Suprapubic skin (tissue), 4 donors: ENCODE results near the gene KIF6.

Experiments
- CTCF ChIP-seq, 2 donors: fragments of 200-600 bp in 1 of 2; fragments of 450-650 bp in 1 of 2; sonication (generic) in 1 of 2; IDR thresholded peaks; one replicate each; pipeline ENCODE4 v1.5.1; 2016 to 2019; ENCODE audit warnings: antibody characterized with exemption in 2 of 2, mild to moderate bottlenecking in 1 of 2, moderate library complexity in 1 of 2
- POLR2A ChIP-seq, 2 donors: fragments of 450-650 bp; IDR thresholded peaks; one replicate each; pipeline ENCODE4 v1.6.1; 2017; ENCODE audit warnings: antibody characterized with exemption in 2 of 2, mild to moderate bottlenecking in 2 of 2, moderate library complexity in 2 of 2
- POLR2AphosphoS5 ChIP-seq, 3 donors: sonication (generic); formaldehyde crosslinking; IDR thresholded peaks; one replicate each; pipeline ENCODE4 v1.6.1; 2017; ENCODE audit warnings: antibody characterized with exemption in 3 of 3

GRCh38 chr6:39380837-39381549 is 344.2 kb downstream of the KIF6 start:
- TF ChIP-seq POLR2AphosphoS5 (IDR thresholded peaks at IDR 0.05), result no peak
- TF ChIP-seq CTCF (IDR thresholded peaks at IDR 0.05), result no peak
- no peak for TF ChIP-seq POLR2A (IDR thresholded peaks at IDR 0.05)
